ENCODE measurements around the gene TUFT1.
"Not testable (repeated sequence)": the region's sequence is repeated elsewhere in the genome, so short reads cannot be mapped to it uniquely, and the experiment has no call there.

Gene TUFT1

GRCh38 chr1:151581451-151581850 lies 41.3 kb downstream of the TUFT1 start:
- DNase-seq (ENCODE audit: low read depth, low spot score) = no peak

DNA sequence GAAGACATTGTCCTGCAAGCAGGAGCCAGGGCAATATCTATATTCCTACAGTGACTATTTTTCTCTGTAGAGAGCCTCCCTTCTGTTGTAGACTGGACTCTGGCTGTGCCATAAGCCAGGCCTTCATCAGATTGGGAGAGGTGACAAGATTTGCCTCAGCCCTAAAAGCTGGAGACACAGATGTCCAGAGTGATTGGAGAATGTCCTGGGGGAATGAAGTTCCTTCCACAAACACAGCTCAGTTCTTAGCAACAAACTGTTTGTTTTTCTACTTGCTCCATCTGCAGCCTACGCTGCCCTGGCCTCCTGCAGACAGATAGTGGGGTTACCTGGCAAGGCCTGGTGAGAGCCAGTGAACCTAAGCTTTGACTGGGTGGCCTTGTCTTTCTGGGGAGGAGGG lies 41.8 kb downstream of the TUFT1 start:
- DNase-seq (ENCODE audit: low read depth, low spot score) = no peak

- no peak for DNase-seq (ENCODE audit: low read depth, low spot score)
These were observed 43.7 kb downstream of the TUFT1 start for GRCh38 chr1:151583796-151584195.

DNA sequence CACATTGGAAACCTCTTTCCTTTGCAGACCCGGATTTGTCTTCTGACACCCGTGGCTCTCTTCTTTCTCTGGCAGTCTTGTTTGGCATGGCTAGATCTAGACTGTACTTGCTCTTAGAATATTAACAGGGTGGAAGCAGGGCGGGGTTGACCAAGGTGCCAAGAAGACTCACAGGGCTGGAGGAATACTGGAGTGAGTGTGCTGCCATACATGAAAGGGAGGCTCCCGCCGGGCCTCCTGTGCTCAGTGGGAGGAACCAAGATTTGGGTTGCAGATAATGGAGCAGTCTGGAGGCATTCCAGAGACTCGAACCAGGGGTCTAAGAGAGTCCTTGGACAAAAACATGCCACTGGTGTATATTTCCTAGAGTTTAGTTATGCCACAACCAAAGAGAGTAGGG lies 44.2 kb downstream of the TUFT1 start:
- DNase-seq (ENCODE audit: low read depth, low spot score) = no peak

GRCh38 chr1:151584780-151585179 lies 44.7 kb downstream of the TUFT1 start:
- no peak for DNase-seq (ENCODE audit: low read depth, low spot score)

GRCh38 chr1:151585622-151586021 lies 45.5 kb downstream of the TUFT1 start:
- no peak for DNase-seq (ENCODE audit: low read depth, low spot score)

DNA sequence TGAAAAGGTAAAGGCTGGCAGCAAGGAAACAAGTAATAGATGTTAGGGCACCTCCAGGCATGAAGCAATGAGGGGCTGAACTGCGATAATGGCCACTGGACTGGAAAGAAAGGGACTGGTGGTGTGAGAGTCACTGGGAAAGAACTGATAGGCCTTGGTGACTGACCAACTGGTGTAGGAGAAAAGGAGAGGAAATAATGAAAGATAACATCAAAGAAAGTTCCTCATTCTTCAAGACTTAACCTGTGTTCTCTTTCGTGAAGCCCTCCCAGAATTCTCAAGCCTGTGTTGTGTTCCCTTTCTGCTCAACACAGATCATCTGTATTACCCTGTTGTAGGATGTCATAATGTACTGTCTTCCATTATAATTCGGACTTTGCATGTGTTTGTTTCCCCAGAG lies 50.9 kb downstream of the TUFT1 start:
- no peak for DNase-seq (ENCODE audit: low read depth, low spot score)

DNA sequence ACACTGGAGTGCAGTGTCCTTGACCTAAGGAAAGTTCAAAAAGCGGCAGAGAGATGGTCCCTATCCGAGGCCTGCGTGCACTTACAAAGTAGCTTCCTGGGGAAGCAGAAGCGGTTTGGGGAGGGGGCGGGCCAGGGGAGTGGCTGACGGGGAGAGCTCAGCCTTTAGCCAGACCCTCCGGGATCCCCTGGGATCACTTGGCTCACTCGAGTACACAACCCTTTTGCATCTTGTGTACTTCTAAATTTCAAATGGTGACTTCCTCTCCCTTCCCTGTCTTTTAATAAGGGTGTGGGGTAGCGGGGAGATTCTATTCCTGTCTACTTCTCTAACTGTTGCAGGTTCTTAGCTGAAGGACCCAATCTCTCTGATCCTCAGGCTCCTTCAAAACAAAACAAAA lies 53.6 kb downstream of the TUFT1 start:
- no peak for DNase-seq (ENCODE audit: low read depth, low spot score)

- peak; percentile 68 for DNase-seq (ENCODE audit: low read depth, low spot score)
These were observed 54.1 kb downstream of the TUFT1 start for GRCh38 chr1:151594143-151594625.

- DNase-seq (ENCODE audit: low read depth, low spot score) = no peak
These were observed 56.3 kb downstream of the TUFT1 start for GRCh38 chr1:151596166-151596953.

GRCh38 chr1:151602550-151602949 lies 62.4 kb downstream of the TUFT1 start:
- DNase-seq (ENCODE audit: low read depth, low spot score) = not testable (repeated sequence)

- DNase-seq (ENCODE audit: low read depth, low spot score) = no peak
These were observed 64.2 kb downstream of the TUFT1 start for GRCh38 chr1:151604291-151604690.

GRCh38 chr1:151606384-151606783 lies 66.3 kb downstream of the TUFT1 start:
- DNase-seq (ENCODE audit: low read depth, low spot score) = no peak

GRCh38 chr1:151606857-151607256 lies 66.7 kb downstream of the TUFT1 start:
- DNase-seq (ENCODE audit: low read depth, low spot score) = no peak

- no peak for DNase-seq (ENCODE audit: low read depth, low spot score)
These were observed 70.0 kb downstream of the TUFT1 start for GRCh38 chr1:151610142-151610541.

DNA sequence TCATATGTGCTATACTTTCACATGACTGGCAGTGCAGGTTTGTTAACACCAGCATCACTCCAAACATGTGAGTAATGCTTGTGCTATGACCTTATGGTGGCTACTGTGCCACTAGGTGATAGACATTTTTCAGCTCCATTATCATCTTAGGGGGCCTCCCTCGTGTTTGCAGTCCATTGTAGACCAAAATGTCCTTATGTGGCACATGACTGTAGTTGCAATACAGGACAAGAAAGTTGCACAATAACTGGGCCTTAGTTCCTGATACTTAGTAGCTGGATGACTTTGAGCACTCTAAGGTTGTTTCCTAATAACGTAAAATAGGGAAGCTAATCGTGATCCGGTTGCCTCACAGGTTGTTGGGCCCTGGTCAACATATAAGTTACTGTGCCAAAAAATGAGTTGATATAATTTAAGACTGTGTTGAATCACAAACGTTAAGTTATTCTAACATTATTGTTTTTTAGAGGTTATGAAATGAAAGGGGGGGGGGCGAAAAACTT lies 71.2 kb downstream of the TUFT1 start:
- no peak for DNase-seq (ENCODE audit: low read depth, low spot score)

GRCh38 chr1:151611832-151612500 lies 71.9 kb downstream of the TUFT1 start, which contains the start of gene SNX27:
Gene SNX27, plus strand, starts transcription at chr1:151612050. Its CDS starts 152 bp downstream, at chr1:151612202.
- peak; percentile 81 for DNase-seq (ENCODE audit: low read depth, low spot score)

GRCh38 chr1:151612501-151613281 lies 72.6 kb downstream of the TUFT1 start:
- DNase-seq (ENCODE audit: low read depth, low spot score) = peak; percentile 1

DNA sequence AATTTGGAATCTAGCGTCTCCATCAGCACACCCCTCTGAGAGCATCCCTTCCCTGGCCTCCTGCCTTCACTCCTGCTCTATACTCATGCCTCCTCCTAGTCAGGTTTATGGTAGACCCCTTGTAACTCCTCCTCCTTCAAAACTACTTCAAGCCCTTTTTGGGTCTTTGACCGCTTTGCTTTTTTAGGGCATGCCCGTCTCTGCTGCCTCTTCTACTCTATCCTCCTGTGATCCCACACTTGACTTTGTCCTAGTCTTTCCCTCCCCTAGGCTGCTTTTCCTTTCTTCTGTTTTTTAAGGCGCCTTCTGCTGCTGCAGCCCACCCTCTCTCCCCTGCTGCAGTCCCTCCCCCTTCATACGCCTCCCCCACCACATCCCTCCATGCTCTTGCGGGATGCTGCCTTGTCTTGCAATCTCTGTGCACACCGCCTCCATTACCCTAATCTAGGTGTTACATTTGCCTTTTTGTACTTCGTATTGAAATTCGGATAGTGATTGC lies 73.2 kb downstream of the TUFT1 start:
- no peak for DNase-seq (ENCODE audit: low read depth, low spot score)

DNA sequence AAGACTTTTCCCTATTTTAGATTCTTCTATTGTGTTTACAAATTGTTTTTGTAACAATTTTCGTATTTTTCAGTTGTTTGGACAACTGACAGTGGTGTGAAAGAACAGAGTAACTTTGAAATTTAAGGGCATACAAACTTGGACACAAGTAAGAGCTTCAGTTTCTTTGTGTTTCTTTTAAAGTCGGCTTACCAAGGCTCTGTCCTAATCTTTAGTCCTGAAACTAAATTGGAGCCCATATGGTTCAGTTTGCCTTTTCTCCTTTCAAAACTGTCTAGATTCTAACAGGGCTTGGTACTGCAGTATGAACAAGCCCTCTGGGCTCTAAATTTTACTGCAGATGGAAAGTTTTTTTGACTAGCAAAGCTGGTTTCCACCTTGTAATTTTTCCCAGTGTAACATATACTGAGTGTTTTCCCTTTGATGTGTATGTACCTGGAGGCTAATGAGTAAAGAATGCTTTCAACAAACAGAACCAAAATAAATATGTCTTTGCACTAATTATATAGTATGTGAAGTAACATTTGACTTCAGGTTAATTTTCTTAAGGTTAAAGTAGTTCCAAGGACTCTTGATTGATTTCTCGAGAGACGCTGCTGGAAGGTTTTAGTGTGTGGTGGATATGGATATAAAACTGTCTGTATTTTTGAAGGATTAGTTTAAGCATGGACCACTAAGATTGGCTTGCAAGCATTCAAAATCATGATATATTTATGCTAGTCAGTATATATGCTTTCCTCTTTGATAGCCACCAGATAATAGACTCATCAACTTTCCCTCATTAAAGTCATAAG lies 75.8 kb downstream of the TUFT1 start:
- DNase-seq (ENCODE audit: low read depth, low spot score) = no peak

DNA sequence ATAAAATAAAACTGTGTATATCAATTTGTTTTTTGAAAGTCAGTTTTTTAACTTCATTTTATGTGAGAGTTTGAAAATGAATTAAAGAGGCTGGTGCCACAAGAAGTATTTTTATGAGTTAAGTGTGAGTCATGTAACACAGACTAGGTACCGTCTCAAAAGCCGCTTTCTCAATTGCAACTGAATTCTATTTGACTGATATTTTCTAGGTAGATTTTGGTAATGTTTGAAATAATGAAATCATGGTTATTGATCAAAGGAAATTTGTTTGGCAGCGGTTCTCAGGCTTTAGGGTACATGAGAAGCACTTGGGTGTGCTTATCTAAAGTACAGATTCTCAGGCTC lies 76.4 kb downstream of the TUFT1 start:
- DNase-seq (ENCODE audit: low read depth, low spot score) = no peak

Data from activated naive CD8-positive, alpha-beta T cell treated with anti-CD3 and anti-CD28 coated beads, Interleukin-2, amount 50 U/mL, for 16 hours (primary cell).